Cerebellar cortex (tissue), 1 donor: ENCODE data around the gene HELT.

Experiments used
- DNase-seq: peaks from one replicate; pipeline ENCODE4 v3.0.0-alpha.2; 2015; ENCODE audit warnings: low spot score

Gene HELT

GRCh38 chr4:185003596-185004351, 14.5 kb upstream of the HELT start:
- no peak for DNase-seq

DNA sequence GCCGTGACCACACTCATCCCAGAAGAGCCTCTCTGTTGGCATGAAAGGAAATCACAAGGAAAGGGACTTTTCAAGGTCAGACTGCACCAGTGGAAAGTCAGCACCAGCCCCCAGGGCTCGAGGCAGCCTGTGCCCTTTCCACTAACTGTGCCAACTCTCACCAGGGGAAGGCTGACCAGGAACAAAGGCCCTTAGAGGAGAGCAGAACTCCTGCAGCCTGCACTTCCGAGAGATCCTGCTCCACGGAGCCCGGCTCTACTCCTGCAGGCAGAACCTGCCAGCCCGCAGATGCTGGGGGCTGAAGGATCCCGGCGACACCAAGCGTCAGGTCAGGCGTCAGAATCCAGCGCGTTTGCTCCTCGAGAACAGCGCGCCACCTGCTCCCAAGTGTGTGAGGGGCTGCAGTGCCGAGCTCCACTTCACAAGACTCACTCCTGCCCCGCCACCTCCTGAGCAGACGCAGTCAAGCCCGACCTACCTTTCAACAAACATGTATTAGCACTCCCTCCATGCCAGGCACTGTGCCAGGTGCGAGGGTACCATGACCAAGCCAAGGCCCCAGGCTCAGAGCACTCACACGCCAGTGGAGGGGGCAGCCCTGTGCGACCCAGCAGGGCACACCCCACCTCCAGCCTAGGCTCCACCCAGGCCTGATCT, 13.6 kb upstream of the HELT start:
- no peak for DNase-seq

- peak; percentile 79 for DNase-seq
Observed at GRCh38 chr4:185005219-185005819, 13.0 kb upstream of the HELT start.

- no peak for DNase-seq
Observed at GRCh38 chr4:185011408-185011807, 6.9 kb upstream of the HELT start.

DNA sequence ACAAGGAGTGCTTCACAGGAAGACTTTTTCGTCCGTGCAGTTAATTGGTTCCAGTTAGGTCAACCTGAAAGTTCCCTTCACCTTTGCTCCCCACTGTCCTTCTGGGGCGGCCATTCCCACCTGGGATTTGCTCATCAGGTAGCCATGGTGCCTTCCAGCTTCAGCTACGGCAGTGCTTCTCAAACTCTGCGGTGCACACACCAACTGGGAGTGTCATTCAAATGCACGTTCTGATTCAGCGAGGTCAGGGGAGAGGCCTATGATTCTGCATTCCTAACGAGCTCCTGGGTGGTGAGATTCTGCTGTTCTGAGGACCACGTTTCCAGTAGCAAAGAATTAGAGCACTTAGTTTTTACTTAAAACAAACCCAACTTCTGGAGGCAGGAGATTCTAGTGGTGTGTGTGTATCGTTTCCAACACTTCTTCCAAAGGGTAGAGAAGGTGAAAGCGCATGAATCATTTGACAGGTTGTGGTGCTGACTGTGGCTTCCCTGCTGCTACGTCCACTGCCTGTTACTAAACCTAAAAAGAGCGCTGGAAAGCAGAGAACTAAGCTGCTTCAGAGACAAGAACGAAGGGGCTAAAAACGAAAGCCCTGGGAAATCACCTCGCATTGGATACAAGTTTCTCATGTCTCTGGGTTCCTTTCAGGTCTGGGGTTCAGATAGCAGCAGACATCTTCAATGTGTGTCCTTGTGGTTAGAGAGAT, 4.7 kb upstream of the HELT start:
- no peak for DNase-seq

GRCh38 chr4:185015108-185015507, 3.2 kb upstream of the HELT start:
- no peak for DNase-seq

- DNase-seq = no peak
Observed at GRCh38 chr4:185016101-185016940, 2.0 kb upstream of the HELT start.

GRCh38 chr4:185016946-185017758, 1.1 kb upstream of the HELT start:
- DNase-seq = no peak

DNA sequence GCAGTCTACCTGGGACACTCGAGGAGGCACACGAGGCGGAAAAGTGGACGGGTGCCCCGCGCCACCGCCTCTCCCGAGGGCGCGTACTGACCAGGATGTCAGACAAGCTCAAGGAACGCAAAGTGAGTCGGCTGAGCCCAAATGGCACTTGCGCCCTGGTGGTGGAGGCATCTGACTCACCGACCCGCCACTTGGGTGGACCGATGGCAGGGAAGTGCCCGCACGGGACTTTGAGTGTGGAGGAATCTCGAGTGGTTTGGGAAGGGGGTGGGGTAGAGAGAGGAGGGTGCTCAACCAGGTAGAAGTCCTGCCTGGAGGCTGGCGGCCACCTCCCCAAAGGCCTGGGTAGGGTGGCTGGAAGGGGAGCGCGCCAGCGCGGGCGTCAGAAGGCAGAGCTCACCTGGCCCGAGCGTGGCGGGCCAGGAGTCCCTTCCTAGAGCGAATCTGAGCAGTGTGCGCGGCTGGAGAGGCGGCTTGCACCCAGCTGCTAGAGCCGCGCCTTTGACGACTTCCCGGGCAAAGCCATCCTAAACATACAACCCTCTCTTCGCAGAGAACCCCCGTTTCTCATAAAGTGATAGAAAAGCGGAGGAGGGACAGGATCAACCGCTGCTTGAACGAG, 655 bp downstream of the HELT start:
- DNase-seq = no peak

- no peak for DNase-seq
Observed at GRCh38 chr4:185019456-185020292, 1.4 kb downstream of the HELT start.

DNA sequence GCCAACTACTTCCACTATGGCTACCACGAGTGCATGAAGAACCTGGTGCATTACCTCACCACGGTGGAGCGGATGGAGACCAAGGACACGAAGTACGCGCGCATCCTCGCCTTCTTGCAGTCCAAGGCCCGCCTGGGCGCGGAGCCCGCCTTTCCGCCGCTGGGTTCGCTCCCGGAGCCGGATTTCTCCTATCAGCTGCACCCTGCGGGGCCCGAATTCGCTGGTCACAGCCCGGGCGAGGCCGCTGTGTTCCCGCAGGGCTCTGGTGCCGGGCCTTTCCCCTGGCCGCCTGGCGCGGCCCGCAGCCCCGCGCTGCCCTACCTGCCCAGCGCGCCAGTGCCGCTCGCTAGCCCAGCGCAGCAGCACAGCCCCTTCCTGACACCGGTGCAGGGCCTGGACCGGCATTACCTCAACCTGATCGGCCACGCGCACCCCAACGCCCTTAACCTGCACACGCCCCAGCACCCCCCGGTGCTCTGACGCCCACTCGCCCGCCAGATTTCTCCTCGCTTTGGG, 2.1 kb downstream of the HELT start:
- no peak for DNase-seq

DNA sequence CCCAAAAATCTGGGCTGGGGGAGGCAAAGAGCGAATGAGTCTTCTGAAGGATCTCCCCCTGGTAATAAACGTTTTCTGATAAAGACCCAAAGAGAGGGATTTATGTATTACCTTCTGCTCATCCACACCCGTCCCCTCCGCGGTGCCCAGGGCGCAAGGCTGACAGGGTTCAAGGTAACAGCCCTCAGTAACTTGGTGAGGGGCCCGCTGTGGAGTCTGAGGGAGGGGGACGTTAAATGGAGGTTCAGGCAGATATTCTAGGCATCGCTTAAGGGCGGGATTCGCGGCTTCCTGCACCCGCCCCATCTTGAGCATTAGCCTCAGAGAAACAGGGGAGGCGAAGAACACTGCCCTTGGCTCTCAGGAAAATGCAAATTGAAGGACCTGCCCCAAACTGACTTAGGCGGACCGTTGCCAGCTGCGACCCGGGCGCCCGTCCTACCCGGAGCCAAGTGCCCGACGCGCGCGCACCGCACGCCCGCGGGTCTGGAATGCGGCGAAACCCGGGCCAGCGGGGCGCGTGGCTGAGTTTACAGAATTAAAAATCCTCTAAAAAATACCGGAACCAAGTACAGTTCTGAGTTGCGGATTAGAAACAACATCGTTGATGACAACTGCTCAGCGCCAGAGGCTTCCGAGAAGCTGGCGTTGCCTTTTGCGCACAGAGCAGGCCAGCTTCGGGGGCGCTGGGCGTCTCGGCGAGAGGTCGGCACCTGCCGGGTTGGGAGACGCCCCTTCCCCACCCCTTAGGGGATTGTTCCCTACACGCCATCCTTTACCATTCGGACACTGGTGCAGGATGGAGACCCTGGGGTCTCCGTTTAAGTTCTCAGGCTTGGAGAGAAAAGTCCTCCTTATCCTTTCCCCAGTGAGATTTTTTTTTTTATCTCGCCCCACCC, 2.8 kb downstream of the HELT start:
- no peak for DNase-seq

DNA sequence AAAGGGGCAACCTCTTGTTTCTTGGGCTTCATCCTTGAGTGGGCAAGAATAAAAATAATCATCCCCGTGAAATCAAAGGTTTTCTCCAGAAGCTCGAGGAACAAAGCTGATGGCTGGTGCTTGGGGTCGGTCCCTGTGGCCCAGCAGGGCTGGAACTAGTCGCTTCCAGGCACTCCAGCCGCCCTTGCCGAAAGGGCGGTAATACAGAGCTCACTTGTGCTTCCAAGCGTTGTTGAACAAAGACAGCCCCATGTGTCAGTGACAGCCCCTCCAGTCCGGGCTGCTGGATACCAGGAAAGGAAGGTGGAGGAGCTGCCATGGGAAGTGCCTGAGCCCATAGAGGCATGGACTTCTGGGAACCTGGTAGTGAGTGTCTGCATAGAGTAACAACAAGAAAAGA, 5.2 kb downstream of the HELT start:
- DNase-seq = no peak

- DNase-seq = no peak
Observed at GRCh38 chr4:185028625-185029024, 10.3 kb downstream of the HELT start.

DNA sequence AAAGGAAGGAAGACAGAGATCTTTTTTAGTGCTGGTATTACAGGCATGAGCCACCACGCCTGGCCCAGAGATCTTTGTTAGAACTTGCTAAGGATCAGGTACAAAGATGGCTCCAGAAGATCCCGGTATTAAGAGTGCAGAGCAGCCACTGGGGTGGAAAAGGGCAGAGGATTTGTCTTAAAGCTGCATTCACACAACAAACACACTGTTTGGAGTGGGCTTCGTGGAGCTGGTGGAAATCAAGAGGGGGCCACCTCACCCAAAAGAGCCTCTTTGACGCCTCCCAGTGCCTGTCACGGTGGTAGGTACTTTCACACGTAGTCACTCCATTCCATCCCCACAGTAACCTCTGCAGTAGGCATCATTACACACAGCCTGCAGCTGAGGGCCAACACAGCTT, 13.3 kb downstream of the HELT start:
- DNase-seq = no peak

- no peak for DNase-seq
Observed at GRCh38 chr4:185033072-185033471, 14.8 kb downstream of the HELT start.

DNA sequence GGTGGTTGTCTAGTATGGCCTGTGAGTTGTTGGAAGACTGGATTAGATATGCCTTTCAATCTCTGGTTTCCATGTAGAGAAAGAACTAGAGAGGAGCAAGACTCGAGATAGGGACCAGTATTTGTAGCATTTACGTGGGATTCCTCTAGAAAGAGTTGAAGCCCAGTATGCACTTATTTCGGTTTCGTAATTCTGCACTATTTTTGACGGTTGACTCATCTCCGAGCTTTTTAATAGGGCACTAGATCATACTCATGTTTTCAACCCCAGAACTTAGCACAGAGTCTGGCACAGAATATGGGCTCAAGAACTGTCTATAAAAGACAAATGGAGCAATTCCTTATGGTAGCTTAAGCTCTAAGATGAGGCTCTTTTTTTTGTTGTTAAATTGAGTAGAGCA, 15.7 kb downstream of the HELT start:
- no peak for DNase-seq

GRCh38 chr4:185035284-185035683, 17.0 kb downstream of the HELT start:
- no peak for DNase-seq
